Hematopoietic multipotent progenitor cell treated with erythropoietin and hydrocortisone succinate and interleukin-3 and kit ligand, for 4 days (in vitro differentiated cells): ENCODE results near the gene KLK4.
A peak's percentile ranks its signal among the peaks of the same experiment; 100 is the strongest.

Experiments used
- DNase-seq: peaks from one replicate; pipeline ENCODE4 v3.0.0-alpha.2; 2015

The KLK4 gene

DNA sequence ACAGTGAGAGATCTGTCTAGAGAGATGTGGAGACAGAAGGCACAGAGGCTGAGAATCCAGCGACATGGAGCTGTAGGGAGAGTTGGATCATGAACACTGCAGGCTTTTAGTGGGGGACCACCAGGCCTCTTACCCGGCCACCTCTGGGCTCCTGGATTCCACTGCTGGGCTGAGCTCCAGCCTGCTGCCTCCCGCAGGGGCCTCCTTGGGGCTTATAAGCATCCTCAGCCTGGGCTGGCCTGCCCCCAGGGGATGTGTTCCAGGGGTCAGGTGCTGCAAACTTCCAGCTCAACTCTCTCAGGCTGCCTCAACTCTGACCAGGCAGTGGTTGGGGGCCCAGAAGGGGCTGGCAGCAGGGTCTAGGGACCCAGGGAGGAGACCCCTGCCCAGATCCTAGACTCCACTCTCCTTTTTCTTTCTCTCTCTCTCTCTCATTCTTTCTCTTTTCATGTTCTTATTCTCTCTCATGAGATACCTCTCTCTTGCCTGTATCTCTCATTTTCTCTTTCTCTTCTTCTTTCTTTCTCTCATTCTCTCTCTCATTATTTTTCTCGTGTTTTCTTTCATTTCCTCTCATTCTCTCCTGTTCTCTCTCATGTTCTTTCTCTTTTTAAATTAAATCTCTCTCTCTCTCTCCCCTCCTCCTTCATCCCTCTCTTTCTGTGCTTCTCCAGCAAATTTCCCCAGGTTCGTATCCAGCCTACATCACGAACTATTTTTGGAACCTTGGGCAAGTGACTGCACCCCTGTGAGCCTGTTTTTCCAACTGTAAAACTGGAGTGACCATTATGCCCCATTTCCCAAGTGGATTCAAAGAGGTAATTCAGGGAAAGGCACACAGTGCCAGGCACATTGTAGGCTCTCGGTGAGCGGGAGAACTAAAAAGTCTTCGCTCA is at the start of gene KLK4:
KLK4 (minus strand) TSS at position 190 of the 896 bp plus-strand sequence. CDS start 657 bp downstream, outside the sequence.
- DNase-seq: no peak

- no peak for DNase-seq
These were observed 48.7 kb upstream of the KLK4 start for GRCh38 chr19:50959731-50960500.

GRCh38 chr19:50957587-50957986 is 46.4 kb upstream of the KLK4 start:
- no peak for DNase-seq

DNA sequence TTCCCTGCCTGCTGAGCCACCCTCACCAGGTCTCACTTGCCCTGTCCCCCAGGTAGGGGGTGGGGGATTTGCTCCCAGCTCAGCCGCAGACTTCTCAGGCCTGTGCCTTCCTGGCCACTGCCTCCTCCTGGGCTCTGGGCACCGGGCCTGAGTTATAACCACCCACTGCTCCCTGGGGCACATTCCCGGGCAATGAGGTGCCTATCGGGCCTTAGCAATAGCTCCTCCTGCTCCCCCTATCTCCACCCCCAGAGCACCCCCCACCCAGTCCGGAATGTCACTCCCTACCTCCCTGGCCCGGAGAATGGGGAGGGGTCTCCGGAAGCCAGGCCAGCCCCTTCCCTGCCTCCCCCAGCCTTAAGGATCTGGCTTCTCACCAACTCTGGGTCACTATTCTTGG is 41.7 kb upstream of the KLK4 start, which contains the start of gene KLK5:
KLK5 (minus strand) TSS at position 129 of the 400 bp plus-strand sequence. CDS start 381 bp downstream, outside the sequence.
- DNase-seq: no peak

DNA sequence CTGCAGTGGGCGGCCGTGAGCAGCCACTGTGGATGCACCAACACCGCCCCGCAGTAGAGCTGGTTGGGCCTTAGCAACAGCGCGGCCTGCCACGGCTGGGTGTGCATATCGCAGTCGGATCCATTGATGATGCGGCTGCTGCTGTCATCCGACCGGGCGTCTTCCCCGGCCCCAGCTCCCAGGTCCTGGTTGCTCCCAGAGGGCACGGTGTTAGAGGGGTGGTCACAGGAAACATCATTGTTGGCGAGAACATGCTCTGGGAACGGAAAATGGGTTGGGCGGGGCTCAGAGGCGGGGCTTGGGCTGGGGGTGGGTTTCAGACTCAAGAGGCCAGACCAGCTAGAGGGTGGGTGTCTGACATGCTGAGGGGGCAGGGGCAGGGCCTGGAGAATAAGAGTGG is 38.7 kb upstream of the KLK4 start:
- DNase-seq: no peak

GRCh38 chr19:50947123-50947522 is 35.9 kb upstream of the KLK4 start:
- DNase-seq: no peak

GRCh38 chr19:50944795-50945194 is 33.6 kb upstream of the KLK4 start:
- no peak for DNase-seq

DNA sequence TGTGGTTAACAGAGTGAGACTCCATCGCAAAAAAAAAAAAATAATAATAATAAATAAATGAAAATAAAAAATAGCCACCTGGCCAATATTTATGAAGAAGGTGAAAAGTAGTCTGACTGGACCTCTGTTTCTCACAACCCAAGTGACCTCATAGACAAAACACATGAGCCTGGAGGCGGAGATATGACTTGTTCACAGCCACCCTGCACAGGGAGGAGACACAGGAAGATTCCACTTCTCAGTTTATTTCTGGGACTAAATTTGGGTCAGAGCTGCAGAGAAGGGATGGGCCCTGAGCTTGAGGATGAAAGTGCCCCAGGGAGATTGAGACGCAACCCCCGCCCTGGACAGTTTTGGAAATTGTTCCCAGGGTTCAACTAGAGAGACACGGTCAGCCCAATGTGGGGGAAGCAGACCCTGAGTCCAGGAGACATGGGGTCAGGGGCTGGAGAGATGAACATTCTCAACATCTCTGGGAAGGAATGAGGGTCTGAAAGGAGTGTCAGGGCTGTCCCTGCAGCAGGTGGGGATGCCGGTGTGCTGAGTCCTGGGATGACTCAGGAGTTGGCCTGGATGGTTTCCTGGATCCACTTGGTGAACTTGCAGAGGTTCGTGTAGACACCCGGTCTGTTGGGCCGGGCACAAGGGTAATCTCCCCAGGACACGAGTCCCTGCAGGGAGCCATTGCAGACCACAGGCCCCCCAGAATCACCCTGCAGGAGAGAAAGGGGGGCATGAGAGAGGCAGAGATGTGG is 32.1 kb upstream of the KLK4 start:
- DNase-seq: no peak

DNA sequence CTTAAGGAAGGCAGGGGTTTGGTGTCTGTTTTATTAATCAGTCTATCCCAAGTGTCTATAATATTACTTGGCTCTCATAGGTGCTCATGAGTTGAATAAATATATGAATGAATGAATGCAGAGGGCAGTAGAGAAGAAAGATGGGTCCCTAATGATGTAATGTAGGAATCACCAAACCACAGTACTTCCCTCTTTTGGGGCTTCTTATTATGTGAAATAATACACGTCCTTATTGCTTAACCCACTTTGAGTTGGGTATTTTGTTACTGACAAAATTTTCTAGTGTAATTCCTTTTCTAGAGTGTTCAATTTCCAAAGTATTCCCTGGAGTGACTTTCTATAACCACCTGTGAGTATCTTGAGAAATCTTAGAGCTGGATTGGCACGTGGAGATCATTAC is 28.4 kb upstream of the KLK4 start:
- DNase-seq: no peak

DNA sequence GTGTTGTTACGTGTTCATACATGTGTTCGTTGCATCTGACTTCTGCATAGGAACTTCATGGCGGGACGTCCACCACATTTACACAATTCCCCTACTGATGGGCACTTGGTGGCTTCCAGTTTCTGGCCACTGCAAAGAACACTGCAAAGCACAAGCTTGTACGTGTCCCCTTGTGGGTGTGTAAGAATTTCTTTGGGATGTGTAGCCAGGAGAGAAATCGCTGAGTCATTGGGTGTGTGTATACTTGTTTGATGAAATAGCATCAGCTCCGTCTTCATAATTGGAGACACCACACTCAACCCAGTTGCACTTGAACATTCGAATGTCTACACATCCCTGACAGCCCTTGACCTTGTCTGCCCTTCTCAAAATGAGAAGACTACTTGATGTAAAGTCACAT is 22.4 kb upstream of the KLK4 start:
- peak; percentile 34 for DNase-seq

DNA sequence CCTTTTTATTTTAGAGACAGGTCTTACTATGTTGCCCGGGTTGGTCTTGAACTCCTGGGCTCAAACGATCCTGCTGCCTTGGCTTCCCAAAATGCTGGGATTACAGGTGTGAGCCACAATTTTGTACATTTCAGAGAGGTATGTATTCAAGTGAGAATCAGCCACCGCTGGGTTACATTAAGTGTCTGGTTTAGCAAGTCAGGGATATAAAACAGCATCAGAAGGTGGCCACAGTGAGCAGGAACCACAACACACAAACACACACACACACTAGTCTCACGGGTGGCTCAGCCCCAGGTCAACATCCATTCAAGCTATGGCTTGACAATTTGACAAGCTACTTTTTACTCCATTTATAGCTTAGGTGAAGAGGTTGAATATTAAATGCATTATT is 21.5 kb upstream of the KLK4 start:
- no peak for DNase-seq

DNA sequence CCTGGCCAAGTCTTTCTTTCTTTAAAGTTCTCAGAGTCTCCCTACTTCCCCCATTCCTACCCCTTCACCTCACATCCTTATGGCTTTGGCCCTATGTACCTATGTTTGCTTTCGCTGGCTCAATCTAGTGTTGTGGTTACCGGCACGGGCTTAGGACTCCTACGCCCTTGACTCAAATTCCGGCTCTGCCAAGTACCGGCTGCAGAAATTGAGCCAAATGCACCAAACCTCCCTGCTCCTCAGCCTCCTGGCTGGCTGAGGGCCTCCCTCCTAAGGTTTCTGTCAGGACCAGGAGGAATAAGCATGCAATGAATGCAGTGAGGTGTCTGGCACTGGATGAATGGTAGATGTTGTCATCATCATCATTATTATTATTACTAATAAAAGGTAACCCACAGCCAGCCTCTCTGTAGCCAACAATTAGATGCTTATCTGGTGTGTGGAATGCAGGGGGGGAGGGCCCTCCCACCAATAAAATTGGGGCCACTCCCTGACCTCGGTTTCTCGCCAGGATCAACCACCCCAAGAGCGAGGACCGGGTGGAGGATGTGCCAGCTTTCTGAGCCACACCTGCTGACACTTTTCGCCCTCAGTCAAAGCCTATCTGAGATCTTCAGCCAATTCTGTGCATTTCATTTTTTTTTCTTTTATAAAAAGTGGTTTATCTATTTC is 21.0 kb upstream of the KLK4 start:
- DNase-seq: no peak

DNA sequence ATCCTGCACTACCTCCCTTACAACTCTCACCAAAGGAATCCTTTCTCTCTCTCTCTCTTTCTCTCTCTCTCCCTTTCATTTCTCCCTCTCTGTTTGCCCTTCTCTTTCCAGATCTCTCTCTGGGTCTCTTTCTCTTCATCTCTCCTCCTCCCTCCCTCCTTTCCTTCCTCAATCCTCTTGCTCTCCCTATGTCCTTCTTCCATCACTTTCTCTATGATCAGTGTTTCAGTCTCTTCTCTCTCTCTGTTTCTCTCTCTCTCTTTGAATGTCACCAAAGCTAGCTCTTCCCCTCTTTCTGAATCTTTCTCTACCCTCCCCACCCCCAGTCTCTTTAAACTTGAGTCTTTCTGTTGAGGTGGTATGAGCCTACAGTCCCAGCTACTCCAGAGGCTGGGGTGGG is 19.8 kb upstream of the KLK4 start:
- DNase-seq: no peak

GRCh38 chr19:50928831-50929230 is 17.6 kb upstream of the KLK4 start:
- DNase-seq: no peak

GRCh38 chr19:50926144-50926543 is 14.9 kb upstream of the KLK4 start:
- no peak for DNase-seq

DNA sequence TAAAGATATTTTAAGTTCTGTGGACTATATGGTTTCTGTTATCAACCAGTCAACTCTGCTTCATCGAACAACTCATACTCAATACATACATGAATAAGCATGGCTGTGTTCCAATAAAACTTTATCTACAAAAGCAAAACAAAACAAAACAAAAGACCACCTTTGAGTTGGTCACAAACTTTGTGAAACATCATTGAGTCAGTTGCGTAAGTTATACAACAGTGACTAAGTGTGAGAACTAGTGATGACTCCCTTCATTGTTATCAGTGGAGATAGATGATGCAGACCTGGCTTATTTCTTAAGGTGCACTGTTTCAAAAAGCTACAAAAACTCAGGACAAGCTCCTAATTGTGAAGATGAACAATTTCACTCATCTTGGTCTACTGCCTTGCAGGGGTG is 14.5 kb upstream of the KLK4 start:
- no peak for DNase-seq

DNA sequence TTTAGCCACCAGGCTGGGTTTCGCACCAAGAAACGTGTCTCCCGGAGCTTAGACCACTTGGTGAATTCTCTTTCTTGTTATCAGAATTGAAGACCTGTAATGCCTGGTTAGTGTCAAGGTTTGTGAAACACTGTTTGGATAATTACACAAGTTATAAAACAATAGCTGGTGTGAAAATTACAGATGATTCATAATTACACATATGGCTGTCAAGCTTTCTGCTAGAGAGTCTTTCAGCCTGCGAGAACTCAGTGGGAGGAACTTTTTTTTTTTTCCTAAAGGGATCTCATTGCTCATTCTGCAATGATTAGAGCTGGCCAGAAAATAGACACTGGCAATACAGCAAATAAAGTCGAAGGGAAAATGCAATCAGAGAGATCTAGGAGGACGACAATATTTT is 13.4 kb upstream of the KLK4 start:
- DNase-seq: no peak

DNA sequence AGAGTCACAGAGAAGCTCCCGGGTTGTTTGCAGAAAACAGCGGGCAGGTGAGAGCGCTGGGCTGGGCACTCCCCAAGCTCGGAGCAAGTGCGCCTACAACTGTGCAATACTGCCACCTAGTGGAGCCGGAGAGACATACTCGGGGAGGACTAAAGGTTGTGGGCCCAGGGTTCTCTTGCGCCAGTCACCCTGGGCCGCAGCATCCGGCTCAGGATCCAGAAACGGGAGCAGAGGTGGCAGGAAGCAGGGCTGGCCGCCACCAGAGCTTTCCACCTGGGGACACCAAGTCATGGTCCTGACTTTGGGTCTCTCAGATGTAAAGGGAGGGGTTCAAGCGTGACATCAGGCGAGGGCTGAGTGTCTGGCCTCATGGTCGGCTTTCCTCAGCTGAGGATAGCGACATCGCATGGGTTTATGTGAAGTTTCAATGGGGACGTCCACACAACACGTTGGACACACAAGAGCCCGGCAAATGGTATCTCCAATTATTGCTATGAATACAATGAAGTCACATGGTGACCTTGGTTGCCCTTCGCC is 11.2 kb upstream of the KLK4 start:
- peak; percentile 90 for DNase-seq

DNA sequence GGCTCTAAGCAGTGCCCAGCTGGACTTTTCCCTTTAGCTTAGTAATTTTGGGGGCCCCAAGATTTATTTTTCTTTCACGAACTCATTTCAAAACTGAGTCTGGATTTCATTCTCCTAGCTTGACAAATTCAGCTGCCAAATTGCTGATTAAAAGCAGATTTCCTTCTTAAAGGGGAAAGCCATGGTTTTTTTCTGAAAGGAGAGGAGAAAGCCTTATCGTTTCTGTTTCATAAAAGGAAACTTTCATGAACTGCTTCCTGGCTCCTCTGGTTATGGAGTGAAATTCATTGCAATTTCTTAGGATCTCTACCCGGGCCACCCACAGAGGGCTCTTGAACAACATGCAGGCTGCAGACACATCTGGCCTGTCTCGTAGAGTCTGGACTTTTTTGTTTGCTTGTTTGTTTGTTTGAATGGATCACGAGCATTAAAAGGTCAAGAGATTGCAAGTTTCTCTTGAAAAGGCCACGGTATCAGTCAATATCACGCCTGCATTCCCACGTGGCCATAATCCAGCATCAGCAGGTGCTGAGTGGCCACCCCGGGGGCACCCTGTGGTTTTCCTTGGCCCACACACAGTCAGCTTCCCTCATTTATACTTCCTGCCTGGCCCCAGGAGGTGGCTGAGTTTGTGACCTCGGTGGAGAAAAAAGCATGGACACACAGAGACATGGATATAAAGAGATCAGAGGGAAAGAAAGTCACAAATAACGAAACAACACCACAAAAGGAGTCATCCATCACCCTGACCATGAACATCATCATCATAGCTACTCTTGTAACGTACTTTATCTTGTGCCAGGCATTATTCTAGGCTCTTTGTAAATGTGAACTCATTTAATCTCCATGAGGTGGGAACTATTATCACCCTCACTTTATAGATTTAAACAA is 10.5 kb upstream of the KLK4 start:
- DNase-seq: no peak

DNA sequence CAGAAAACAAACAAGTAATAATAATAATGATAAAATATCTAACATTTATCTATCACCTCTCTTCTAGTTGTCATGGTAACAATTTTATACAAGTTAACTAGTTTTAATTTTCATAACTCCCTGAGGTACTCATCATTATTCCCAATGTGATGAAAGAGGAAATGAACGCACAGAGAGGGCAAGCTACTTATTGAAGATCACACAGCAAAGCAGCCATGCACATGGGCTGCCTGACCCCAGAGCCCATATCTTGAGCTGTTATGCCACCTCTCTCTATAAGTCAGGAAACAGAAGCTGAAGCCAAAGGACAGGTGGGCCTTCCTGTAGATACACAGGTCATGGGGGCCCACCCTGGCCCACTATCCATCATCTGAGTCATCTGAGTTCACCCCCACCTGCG is 4.9 kb upstream of the KLK4 start:
- DNase-seq: no peak
